SK-N-SH (cell line): Measurements from ENCODE around the gene IFI27L1. TPM values are rescaled to one million over a fixed set of nuclear protein-coding genes. Genes with fewer than 3 reads are reported as not detected.

Experiments used
- CTCF ChIA-PET: fragments of 300-600, 350-600 bp; formaldehyde crosslinking; extraction: SDS; loops from one replicate; lab custom pipeline; 2021; lab: Yijun Ruan, JAX
- POLR2A ChIA-PET: fragments of 350-600 bp; sonication (Branson Sonifier 250); formaldehyde crosslinking; extraction: SDS; loops from one replicate; lab custom pipeline; 2020; ENCODE audit warnings: antibody characterized with exemption, inconsistent platforms; lab: Yijun Ruan, JAX
- DNase-seq: peaks from one replicate; pipeline ENCODE4 v3.0.0; 2012
- H2AFZ ChIP-seq: fragments of 200-600 bp; sonication (generic); 2 replicates; pipeline ENCODE4 v1.8.1; 2016; ENCODE audit warnings: antibody characterized with exemption, mild to moderate bottlenecking, low read depth
- H3F3A ChIP-seq: fragments of 200-600 bp; sonication (generic); replicated peaks from 2 replicates; pipeline ENCODE3; 2016; ENCODE audit warnings: antibody characterized with exemption, mild to moderate bottlenecking; ENCODE audit not compliant: insufficient read depth
- H3K27ac ChIP-seq, 2 experiments: fragments of 200-500 bp in 1 of 2; fragments of 200-600 bp in 1 of 2; sonication (Bioruptor generic) in 1 of 2; sonication (generic), shearing (Covaris generic) in 1 of 2; 2 replicates each; pipeline versions ENCODE4 v1.5.1 to v1.6.1; 2014 to 2016; ENCODE audit warnings: low read depth in 2 of 2, inconsistent platforms in 1 of 2, low read length in 1 of 2, mild to moderate bottlenecking in 1 of 2, mixed read lengths in 1 of 2
- H3K27me3 ChIP-seq: fragments of 200-600 bp; sonication (generic), shearing (Covaris generic); 2 replicates; pipeline ENCODE4 v1.6.1; 2016; ENCODE audit warnings: mixed run types; ENCODE audit not compliant: insufficient read depth
- H3K36me3 ChIP-seq, 2 experiments: fragments of 200-500 bp in 1 of 2; fragments of 200-600 bp in 1 of 2; sonication (Bioruptor generic) in 1 of 2; sonication (generic) in 1 of 2; replicated peaks in 1 of 2; 2 replicates each; pipeline versions ENCODE3 to v1.5.1; 2014 to 2016; ENCODE audit warnings: low read length in 1 of 2, mild to moderate bottlenecking in 1 of 2; ENCODE audit not compliant: insufficient read depth in 2 of 2, control insufficient read depth in 1 of 2
- H3K4me1 ChIP-seq, 2 experiments: fragments of 200-500 bp in 1 of 2; fragments of 200-600 bp in 1 of 2; sonication (Bioruptor generic) in 1 of 2; sonication (generic), shearing (Covaris generic) in 1 of 2; 2 replicates each; pipeline versions ENCODE4 v1.5.1 to v1.6.1; 2014 to 2016; ENCODE audit warnings: low read depth in 1 of 2, low read length in 1 of 2, mixed run types in 1 of 2; ENCODE audit not compliant: insufficient read depth in 2 of 2, control insufficient read depth in 1 of 2
- H3K4me2 ChIP-seq: fragments of 200-600 bp; sonication (generic), shearing (Covaris generic); 2 replicates; pipeline ENCODE4 v1.6.1; 2017; ENCODE audit warnings: mixed run types
- H3K4me3 ChIP-seq, 2 experiments: fragments of 200-500 bp in 1 of 2; fragments of 200-600 bp in 1 of 2; sonication (Bioruptor generic) in 1 of 2; sonication (generic), shearing (Covaris generic) in 1 of 2; 2 replicates each; pipeline versions ENCODE4 v1.5.1 to v1.8.1; 2014 to 2016; ENCODE audit warnings: low read depth in 2 of 2, inconsistent platforms in 1 of 2, low read length in 1 of 2, mild to moderate bottlenecking in 1 of 2, mixed read lengths in 1 of 2, moderate library complexity in 1 of 2
- H3K79me2 ChIP-seq: fragments of 200-600 bp; sonication (generic); 2 replicates; pipeline ENCODE4 v1.8.1; 2017; ENCODE audit warnings: mild to moderate bottlenecking; ENCODE audit not compliant: insufficient read depth
- H3K9ac ChIP-seq: fragments of 200-600 bp; sonication (generic); 2 replicates; pipeline ENCODE4 v1.6.1; 2017; ENCODE audit warnings: mixed run types
- H3K9me2 ChIP-seq: fragments of 200-600 bp; sonication (generic); 2 replicates; pipeline ENCODE4 v1.6.1; 2017; ENCODE audit warnings: mixed run types
- H3K9me3 ChIP-seq: fragments of 200-600 bp; sonication (generic); 2 replicates; pipeline ENCODE4 v1.6.1; 2017; ENCODE audit warnings: mixed run types, mild to moderate bottlenecking, moderate library complexity
- H4K20me1 ChIP-seq: fragments of 200-600 bp; sonication (generic); 2 replicates; pipeline ENCODE4 v1.6.1; 2017; ENCODE audit warnings: mild to moderate bottlenecking, mixed run types; ENCODE audit not compliant: insufficient read depth
- CHD2 ChIP-seq: fragments of 150-350 bp; IDR thresholded peaks from 2 replicates; pipeline ENCODE4 v1.6.1; 2018; ENCODE audit warnings: low read length; ENCODE audit not compliant: partially characterized antibody
- CTCF ChIP-seq: fragments of 200-600 bp; sonication (generic); IDR thresholded peaks from 2 replicates; pipeline ENCODE4 v1.6.1; 2017; ENCODE audit warnings: antibody characterized with exemption, mild to moderate bottlenecking, moderate library complexity
- ELF1 ChIP-seq: IDR thresholded peaks from 2 replicates; pipeline ENCODE4 v1.4.0; 2012
- EZH2phosphoT487 ChIP-seq: fragments of 200-600 bp; sonication (generic); IDR thresholded peaks from 2 replicates; pipeline ENCODE4 v1.6.1; 2017; ENCODE audit warnings: low read depth, mixed run types, mild to moderate bottlenecking, antibody characterized with exemption, moderate library complexity, borderline replicate concordance
- FOSL2 ChIP-seq: IDR thresholded peaks from 2 replicates; pipeline ENCODE4 v1.4.0; 2012; ENCODE audit warnings: low read depth, mild to moderate bottlenecking, moderate library complexity, borderline replicate concordance
- FOXJ3 ChIP-seq: sonication (generic); formaldehyde crosslinking; IDR thresholded peaks from 2 replicates; pipeline ENCODE4 v1.5.1; 2020; ENCODE audit warnings: mild to moderate bottlenecking, missing genetic modification reagents
- GABPA ChIP-seq: IDR thresholded peaks from 2 replicates; pipeline ENCODE4 v1.4.0; 2012; ENCODE audit warnings: low read depth, mild to moderate bottlenecking
- GATA2 ChIP-seq: sonication (generic); formaldehyde crosslinking; IDR thresholded peaks from 2 replicates; pipeline ENCODE4 v1.5.0; 2020; ENCODE audit warnings: mild to moderate bottlenecking, missing genetic modification reagents
- MEF2A ChIP-seq: IDR thresholded peaks from 2 replicates; pipeline ENCODE4 v1.4.0; 2012; ENCODE audit warnings: low read depth, borderline replicate concordance
- MXI1 ChIP-seq: IDR thresholded peaks from 2 replicates; pipeline ENCODE4 v1.6.1; 2012; ENCODE audit warnings: mild to moderate bottlenecking, low read depth, low read length, improper control_type of control experiment
- NRF1 ChIP-seq: IDR thresholded peaks from 2 replicates; pipeline ENCODE4 v1.6.1; 2012; ENCODE audit warnings: low read depth, mild to moderate bottlenecking, low read length
- REST ChIP-seq: IDR thresholded peaks from 2 replicates; pipeline ENCODE4 v1.6.1; 2012; ENCODE audit warnings: mild to moderate bottlenecking, low read depth, low read length, moderate library complexity
- RXRA ChIP-seq: IDR thresholded peaks from 2 replicates; pipeline ENCODE4 v1.4.0; 2012; ENCODE audit warnings: low read depth, mild to moderate bottlenecking, borderline replicate concordance
- TAF1 ChIP-seq: IDR thresholded peaks from 2 replicates; pipeline ENCODE4 v1.6.1; 2012; ENCODE audit warnings: low read depth, mild to moderate bottlenecking, low read length, moderate library complexity, borderline replicate concordance
- TCF12 ChIP-seq: IDR thresholded peaks from 2 replicates; pipeline ENCODE4 v1.4.0; 2012
- USF1 ChIP-seq: IDR thresholded peaks from 2 replicates; pipeline ENCODE4 v1.4.0; 2012; ENCODE audit warnings: low read depth, borderline replicate concordance
- USF2 ChIP-seq: fragments of 150-350 bp; IDR thresholded peaks from 2 replicates; pipeline ENCODE4 v1.6.1; 2017; ENCODE audit warnings: antibody characterized with exemption, low read length, low read depth, borderline replicate concordance
- ZBTB33 ChIP-seq: IDR thresholded peaks from 2 replicates; pipeline ENCODE4 v1.4.0; 2012; ENCODE audit warnings: low read depth, borderline replicate concordance
- WGBS: methylation state at CpG from one replicate; pipeline ENCODE4 v1.1.6; 2017; ENCODE audit warnings: low lambda C conversion rate; 5-methylcytosine and 5-hydroxymethylcytosine counted together
- polyA plus RNA-seq, 3 experiments: library from polyadenylated mRNA; depleted of rRNA; stranded (reverse); fragments of >200 nt; gene quantifications; 2 replicates each; pipeline ENCODE4 v1.2.3, GENCODE V29; 2012
- TF ChIP-seq, protein P1 (sequence below): fragments of 150-350 bp; IDR thresholded peaks from 2 replicates; pipeline ENCODE4 v1.6.1; 2016; ENCODE audit warnings: mild to moderate bottlenecking, low read depth, low read length
- TF ChIP-seq, protein P2 (sequence below): IDR thresholded peaks from 2 replicates; pipeline ENCODE4 v1.4.0; 2012; ENCODE audit warnings: low read depth

The IFI27L1 gene
- polyA plus RNA-seq, 1 of the 3 experiments (the other 2 are of a cell fraction): 35.3 TPM

GRCh38 chr14:94115631-94116030 is 34.5 kb downstream of the IFI27L1 start:
- no peaks in the 10 kb centered on the region for H3K27me3 ChIP-seq
- no peaks in the 10 kb centered on the region for H3K79me2 ChIP-seq
- no peaks in the 10 kb centered on the region for H4K20me1 ChIP-seq
- ChIA-PET POLR2A (interaction anchor here (0.9 to 1.2 kb wide), 3 partner anchors 10 to 35 kb away, joined by 3 to 4 read pairs (median 3); partner anchors contain the start of genes DDX24 and IFI27L1), CTCF (interaction anchor here (0.7 to 2.7 kb wide), 7 partner anchors 14 to 176 kb away, joined by 3 to 12 read pairs (median 5); partner anchors contain the start of gene IFI27L2)
- DNase-seq: no peak
- H3K9ac ChIP-seq: no peak overlapping the region
- H3K9me3 ChIP-seq: no peaks in the 10 kb centered on the region
- H3K9me2 ChIP-seq: no peaks in the 10 kb centered on the region
- TF ChIP-seq USF1 (no peak), CTCF (no peak), TAF1 (no peak), MEF2A (no peak), FOXJ3 (CRISPR knock-in tag) (no peak), GABPA (no peak), CHD2 (no peak), REST (no peak), TCF12 (no peak), ZBTB33 (no peak), NRF1 (no peak), MXI1 (no peak), FOSL2 (no peak), GATA2 (CRISPR knock-in tag) (no peak), EZH2phosphoT487 (no peak), USF2 (no peak), ELF1 (no peak), RXRA (no peak)
- TF ChIP-seq, protein P1, sequence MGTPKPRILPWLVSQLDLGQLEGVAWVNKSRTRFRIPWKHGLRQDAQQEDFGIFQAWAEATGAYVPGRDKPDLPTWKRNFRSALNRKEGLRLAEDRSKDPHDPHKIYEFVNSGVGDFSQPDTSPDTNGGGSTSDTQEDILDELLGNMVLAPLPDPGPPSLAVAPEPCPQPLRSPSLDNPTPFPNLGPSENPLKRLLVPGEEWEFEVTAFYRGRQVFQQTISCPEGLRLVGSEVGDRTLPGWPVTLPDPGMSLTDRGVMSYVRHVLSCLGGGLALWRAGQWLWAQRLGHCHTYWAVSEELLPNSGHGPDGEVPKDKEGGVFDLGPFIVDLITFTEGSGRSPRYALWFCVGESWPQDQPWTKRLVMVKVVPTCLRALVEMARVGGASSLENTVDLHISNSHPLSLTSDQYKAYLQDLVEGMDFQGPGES: no peak
- TF ChIP-seq, protein P2, sequence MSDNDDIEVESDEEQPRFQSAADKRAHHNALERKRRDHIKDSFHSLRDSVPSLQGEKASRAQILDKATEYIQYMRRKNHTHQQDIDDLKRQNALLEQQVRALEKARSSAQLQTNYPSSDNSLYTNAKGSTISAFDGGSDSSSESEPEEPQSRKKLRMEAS: no peak
- H3K4me2 ChIP-seq: no peak overlapping the region
- H3K27ac ChIP-seq: no peak overlapping the region; a peak in 1 of 4 replicates
- no peaks in the 10 kb centered on the region for H3F3A ChIP-seq
- H3K4me1 ChIP-seq: peaks cover 0 to 38% of the 10 kb centered on the region in 2 experiments; a peak in 1 of 4 replicates
- no peak overlapping the region for H2AFZ ChIP-seq
- 65% methylated on average over 7 of the region's 15 CpGs for WGBS
- no peaks in the 10 kb centered on the region for H3K36me3 ChIP-seq
- H3K4me3 ChIP-seq: no peak overlapping the region
